NB4 (cell line): ENCODE data around the gene GULP1.

Source experiments
- CTCF ChIP-seq: IDR thresholded peaks from one replicate; pipeline ENCODE4 v1.5.1; 2012; ENCODE audit warnings: low read depth, low read length
- MAX ChIP-seq: IDR thresholded peaks from 2 replicates; pipeline ENCODE4 v1.6.1; 2011; ENCODE audit warnings: low read depth, low read length
- MYC ChIP-seq: IDR thresholded peaks from 2 replicates; pipeline ENCODE4 v1.6.1; 2011; ENCODE audit warnings: low read depth, low read length

- TF ChIP-seq CTCF, result no peak
- TF ChIP-seq MYC, result no peak
- TF ChIP-seq MAX, result no peak
Measured at GRCh38 chr2:188426121-188426520, 134.4 kb downstream of the GULP1 start.
